Hematopoietic multipotent progenitor cell treated with erythropoietin and hydrocortisone succinate and interleukin-3 and kit ligand, for 15 days (in vitro differentiated cells): Measurements from ENCODE around the gene VEZT.
"Not testable (repeated sequence)": the region's sequence is repeated elsewhere in the genome, so short reads cannot be mapped to it uniquely, and the experiment has no call there.

Experiments
- DNase-seq: peaks from one replicate; pipeline ENCODE4 v3.0.0-alpha.2; 2015; ENCODE audit warnings: low spot score

VEZT gene

DNA sequence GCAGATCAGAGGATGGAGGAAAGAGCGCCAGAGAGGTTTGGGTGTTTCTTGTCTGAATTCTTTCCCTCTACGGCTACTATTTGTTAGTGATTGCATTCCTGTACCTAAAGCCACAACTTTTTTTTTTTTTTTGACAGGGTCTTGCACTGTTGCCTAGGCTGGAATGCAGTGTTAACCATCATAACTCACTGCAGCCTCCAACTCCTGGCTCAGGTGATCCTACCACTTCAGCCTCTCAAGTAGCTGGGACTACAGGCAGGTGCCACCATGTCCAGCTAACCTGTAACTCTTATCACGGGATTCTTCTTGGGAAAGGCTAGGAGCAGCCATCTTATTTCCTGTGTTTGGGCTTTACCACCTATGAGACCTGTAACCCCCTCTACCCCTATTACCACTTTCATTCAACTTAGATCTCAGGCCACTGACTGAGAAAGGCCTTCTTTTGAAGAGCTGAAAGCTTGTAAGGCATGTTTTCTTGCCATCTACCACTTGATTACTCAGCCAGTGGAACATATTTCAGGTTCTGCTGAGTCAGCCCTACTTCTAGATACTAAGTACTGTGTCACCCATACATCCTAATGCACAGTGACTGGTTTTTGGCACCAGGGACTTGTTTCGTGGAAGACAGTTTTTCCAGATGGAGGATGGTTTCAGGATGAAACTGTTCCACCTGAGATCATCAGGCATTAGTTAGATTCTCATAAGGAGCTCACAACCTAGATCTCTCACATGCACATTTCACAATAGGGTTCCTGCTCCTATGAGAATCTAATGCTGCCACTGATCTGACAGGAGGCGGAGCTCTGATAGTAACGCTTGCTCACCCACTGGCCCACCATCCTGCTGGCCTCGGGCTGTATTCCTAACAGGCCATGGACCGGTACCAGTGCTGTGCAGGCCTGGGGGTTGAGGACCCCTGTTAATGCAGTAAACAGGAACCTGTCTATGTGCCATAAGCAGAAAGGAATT is 6.9 kb downstream of the VEZT start:
- peak; percentile 78 for DNase-seq

DNA sequence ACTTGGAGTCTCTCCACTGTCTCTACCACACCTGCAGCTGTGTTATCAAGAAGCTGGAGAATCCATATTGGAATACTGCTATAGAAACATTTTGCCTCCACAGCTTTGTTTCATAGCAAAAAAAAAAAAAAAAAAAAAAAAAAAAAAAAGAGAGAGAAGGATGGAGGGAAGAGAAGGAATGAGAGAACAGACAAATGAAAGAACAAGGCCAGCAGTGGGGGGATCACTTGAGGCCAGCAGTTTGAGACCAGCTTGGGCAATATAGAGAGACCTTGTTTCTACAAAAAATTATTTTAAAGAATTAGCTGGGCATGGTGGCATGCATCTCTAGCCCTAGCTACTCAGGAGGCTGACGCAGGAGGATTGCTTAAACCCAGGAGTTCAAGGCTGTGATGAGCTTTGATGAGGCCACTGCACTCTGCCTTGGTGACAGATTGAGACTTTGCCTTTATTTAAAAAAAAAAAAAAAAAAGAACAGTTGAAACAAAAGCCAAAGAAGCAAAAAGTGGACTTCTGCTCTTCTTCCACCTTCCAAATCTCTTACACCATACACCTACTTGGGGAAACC is 8.1 kb downstream of the VEZT start:
- DNase-seq, result no peak

DNA sequence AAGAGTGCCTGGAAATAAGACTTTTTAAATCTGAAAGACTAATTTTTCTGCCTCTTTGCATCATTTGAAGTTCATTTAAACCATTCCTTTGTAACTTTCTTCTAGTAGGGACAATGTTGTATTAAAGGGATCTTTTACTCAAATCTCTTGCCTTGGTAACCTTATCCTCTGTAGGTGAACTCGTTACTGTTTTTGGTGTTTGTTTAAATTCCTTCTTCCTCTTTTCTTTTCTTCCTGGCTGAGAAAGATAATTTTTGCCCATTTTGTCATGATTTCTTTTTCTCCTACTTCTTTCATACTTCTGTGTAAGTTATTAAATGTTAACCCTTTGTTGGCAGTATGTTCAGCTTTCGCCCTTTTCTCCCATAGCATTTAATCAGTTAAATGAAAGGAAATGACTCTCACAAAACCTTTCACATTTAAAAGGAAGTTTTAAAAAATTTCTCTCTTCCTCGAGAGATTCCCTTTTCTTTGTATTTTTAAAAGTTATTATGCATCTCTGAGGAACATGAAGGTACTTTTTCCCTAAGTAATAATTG is 10.3 kb downstream of the VEZT start:
- no peak for DNase-seq

DNA sequence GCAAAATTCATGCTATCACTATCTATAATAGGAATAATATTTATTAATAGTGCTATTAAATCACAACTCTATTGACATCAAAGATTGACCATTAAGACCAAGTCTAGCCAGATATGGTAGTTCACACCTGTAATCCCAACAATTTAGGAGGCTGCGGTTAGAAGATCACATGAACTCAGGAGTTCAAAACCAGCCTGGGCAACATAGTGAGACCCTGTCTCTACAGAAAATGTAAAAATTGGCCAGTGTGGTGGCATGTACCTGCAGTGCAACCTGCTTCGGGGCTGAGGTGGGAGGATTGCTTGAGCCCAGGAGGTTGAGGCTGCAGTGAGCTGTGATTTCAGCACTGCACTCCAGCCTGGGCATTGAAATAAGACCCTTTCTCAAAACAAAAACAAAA is 11.0 kb downstream of the VEZT start:
- DNase-seq, result no peak

DNA sequence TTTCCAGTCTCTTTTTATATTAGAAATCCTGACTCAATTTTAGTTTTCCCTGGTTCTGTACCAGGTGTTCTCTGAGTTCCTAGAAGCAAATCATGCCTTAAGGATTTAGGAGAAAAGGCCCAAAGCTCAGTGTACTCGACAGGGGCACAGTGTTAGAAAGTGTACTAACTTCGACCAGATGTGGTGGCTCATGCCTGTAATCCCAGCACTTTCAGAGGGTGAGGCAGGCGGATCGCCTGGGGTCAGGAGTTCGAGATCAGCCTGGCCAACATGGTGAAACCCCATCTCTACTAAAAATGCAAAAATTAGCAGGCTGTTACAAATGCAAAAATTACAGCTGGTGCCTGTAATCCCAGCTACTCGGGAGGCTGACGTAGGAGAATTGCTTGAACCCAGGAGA is 12.0 kb downstream of the VEZT start:
- DNase-seq, result no peak

DNA sequence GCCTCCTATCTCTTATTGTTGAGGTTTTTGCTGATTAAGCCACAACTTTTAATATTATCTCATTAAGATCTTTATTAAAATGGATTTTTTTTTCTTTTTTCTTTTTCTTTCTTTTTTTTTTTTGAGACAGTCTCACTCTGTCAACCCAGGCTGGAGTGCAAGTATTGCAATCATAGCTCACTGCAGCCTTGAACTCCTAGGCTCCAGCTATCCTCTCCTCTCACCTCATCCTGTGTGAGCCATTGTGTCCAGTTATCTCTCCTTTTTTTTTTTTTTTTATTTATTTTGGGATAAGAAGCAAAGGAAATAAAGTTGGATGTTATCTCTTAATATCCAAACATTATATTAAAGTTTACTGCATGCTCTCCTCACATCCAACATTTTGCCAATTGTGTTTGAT is 12.7 kb downstream of the VEZT start:
- DNase-seq, result no peak

DNA sequence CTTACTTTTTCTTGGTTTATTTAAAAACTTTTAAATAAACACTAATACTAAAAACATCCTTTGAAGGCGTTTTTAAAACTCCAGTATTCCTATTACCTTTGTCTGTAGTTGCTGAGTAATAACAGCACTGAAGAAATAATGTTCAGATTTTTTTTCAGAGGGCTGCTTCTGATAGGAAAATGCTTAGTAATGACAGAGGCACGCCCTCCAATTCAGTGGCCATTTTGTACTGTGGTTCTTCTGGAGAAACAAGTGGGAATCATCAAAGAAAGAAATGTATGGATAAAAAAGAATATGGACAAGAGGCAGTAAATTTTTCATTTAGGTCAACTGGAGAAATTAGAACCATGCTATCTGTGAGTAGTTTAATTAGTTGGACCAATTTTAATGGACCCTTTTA is 13.6 kb downstream of the VEZT start:
- peak; percentile 63 for DNase-seq

DNA sequence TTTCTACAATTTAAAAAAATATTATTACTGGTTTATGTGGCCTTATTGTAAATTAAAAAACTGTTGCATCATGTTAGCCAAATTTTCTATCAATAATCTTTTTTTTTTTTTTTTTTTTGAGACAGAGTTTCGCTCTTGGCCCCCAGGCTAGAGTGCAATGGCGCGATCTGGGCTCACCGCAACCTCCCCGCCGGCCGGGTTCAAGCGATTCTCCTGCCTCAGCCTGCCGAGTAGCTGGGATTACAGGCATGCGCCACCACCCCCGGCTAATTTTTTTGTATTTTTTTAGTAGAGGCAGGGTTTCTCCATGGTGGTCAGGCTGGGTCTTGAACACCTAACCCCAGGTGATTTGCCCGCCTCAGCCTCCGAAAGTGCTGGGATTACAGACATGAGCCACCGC is 16.6 kb downstream of the VEZT start:
- not testable (repeated sequence) for DNase-seq

DNA sequence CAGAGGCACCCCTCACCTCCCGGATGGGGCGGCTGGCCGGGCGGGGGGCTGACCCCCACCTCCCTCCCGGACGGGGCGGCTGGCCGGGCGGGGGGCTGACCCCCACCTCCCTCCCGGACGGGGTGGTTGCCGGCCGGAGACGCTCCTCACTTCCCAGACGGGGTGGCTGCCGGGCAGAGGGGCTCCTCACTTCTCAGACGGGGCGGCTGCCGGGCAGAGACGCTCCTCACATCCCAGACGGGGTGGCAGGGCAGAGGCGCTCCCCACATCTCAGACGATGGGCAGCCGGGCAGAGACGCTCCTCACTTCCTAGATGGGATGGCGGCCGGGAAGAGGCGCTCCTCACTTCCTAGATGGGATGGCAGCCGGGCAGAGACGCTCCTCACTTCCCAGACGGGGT is 18.0 kb downstream of the VEZT start:
- not testable (repeated sequence) for DNase-seq

DNA sequence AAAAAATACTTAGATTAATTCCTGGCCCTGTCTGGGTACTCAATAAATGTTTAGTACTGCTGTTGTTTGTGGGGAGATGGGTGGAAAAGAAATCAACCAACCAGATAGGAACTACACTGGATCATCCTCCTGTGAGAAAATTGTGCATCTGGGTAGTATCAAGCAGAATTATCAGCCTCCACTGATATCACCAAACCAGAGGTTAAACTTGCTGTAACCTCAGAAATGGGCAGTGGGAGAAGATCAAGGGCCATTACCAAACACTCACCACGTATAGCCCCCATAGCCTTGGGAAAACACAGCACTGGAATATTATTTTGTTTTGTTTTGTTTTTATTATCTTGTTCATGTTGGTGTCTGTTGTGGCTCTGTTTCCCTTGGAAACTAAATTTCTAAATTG is 19.7 kb downstream of the VEZT start:
- no peak for DNase-seq

DNA sequence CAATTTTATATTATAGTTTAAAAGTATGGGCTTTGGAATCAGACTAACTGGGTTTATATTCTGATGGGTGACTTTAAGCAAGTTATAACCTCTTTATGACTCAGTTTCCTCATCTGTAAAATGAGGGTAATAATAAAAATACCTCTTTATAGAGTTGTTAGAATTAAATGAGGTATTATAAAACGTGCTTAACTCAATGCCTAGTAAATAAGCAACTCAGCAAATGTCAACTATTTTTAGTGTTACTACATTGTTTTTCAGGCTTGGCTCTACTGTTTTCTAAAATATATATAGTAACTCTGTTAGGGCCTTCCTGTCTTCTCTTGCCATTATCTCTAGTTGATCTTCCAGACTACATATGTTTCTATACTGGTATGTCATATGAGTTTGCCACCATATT is 20.5 kb downstream of the VEZT start:
- DNase-seq, result no peak

DNA sequence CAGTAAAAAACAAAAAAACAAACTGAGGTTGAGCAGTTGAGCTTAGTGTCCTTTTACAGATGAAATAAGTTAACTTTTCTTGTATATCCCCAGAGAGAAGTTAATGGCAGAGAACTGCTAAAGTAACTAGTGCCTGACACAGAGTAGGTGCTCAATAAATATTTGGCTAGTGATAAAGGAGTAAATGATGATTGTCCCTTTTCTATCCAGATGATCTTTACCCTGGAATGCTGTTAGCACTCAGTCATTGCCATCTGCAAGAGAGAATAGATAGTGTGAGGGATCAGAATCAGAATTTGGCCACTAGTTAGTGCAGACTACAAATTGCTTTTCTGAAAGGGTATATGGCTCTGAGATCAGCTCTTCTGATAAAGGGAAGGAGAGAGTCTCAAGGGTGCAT is 21.6 kb downstream of the VEZT start:
- DNase-seq, result no peak

DNA sequence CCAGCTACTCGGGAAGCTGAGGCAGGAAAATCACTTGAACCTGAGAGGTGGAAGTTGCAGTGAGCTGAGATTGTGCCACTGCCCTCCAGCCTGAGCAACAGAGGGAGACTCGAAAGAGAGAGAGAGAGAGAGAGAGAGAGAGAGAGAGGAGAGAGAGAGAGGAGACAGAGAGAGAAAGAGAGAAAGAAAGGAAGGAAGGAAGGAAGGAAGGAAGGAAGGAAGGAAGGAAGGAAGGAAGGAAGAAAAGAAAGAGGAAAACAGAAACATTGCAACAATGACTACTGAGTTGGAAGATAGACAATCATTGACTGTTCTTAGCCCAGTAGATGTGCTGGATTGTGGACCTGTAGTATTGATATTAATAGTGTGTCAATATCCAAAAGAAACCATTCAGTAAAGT is 22.2 kb downstream of the VEZT start:
- not testable (repeated sequence) for DNase-seq

DNA sequence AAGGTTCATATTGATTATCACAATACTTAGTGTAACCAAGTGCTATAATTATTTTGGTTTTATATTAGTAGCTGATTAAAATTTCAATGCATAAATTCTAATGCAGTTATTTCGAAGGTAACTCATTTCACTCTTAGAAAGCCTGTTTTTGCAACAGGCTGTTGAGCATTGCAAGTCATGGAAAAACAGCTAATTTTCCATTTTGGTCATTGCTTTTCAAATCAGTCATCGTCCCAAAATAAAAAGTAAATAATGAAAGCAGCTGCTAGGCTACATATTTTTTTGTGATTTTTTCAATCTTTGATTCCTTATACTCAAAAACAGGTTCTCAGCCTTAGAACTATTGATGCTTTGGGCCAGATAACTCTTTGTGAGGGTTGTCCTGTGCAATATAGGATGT is 22.9 kb downstream of the VEZT start:
- DNase-seq, result no peak

DNA sequence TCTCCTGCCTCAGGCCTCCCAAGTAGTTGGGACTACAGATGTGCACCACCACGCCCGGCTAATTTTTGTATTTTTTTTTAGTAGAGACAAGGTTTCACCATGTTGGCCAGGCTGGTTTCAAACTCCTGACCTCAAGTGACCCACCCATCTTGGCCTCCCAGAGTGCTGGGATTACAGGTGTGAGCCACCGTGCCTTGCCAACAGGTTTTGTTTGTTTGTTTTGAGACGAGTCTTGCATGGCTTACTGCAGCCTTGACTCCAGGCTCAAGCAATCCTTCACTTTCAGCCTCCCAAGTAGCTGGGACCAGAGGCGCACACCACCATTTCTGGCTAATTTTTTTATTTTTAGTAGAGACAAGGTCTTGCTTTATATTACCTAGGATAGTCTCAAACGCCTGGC is 23.5 kb downstream of the VEZT start:
- DNase-seq, result not testable (repeated sequence)

DNA sequence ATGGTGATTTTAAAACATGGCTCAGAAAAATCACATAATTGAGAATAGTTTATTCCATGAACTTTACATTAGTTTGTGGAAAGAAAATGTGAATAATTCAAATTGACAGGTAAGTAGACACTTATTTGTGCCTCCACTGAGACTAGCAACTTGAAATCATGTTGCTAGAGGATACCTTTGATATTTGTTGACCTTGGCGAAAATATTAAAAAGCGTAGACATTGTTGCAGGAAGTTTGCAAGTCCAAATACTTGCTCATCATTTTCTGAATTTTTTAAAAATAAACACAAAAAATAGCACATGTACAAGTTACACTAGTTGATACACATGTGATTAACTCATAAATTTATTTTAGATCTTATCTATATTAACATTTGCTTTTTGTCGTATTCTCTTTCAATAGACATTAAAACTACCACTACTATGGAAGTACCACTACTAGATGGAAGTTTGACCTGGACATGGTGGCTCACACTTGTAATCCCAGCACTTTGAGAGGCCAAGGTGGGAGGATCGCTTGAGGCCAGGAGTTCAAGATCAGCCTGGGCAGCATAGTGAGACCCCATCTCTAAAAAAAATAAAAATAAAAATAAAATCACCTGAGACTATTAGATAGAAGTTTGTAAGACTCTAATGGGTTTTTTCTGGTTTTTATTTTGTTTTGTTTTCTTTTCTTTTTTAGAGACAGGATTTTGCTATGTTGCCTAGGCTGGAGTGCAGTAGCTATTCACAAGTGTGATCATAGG is 24.3 kb downstream of the VEZT start:
- no peak for DNase-seq

DNA sequence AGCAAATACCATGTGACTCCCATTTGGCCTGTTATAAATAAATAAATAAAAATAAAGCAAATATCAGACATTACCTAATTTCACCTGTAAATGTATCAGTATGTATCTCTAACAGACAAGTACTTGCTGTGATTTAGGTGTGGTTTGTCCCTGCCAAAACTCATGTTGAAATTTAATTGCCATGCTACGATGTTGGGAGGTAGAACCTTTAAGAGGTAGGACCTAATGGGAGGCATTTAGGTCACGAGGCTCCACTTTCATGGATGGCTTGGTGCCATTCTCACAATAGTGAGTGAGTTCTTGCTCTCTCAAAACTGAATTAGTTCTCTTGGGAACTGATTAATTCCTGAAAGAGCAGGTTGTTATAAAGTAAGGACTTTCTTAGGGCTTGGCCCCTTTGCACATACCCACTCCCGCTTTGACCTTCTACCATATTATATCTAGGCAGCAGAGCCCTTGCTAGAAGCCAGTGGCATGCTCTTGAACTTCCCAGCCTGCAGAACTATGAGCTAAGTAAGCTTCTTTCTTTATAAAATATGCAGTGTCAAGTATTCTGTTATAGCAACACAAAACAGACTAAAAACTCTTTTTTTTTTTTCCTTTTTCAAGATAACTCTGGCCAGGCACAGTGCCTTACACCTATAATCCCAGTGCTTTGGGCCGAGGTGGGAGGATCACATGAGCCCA is 26.0 kb downstream of the VEZT start:
- DNase-seq, result no peak

DNA sequence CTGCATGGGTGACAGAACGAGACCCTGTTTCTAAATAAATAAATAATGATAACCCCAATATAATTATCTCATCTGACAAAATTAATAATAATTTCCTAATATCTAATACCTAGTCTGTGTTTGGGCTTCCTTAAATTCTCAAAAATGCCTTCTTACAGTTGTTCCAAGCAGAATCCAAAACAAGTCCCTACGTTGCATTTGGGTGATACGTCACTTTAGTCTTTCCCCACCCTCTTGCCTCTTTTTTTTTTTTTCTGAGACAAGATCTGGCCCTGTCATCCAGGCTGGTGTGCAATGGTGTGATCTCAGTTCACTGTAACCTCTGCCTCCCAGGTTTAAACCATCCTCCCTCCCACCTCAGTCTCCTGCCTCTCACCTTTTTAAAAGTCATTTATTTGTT is 26.7 kb downstream of the VEZT start:
- peak; percentile 70 for DNase-seq

DNA sequence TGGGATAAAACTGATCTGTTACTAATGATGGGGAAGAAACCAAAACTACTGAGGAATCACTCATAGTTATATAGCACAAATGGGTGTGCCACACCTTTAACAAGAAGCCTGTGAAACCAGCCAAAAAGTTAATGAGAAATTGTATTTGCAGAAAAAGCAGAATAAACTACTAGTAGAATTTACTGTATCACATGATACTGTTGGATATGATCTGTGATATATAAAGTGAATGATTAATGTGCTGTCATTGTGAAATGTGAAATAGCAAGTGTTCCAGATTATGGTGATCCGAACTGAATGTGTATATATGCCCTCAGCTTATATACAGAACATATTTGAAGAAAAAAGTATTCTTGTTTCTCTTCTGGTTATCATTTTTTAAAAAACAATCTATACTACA is 30.5 kb downstream of the VEZT start:
- no peak for DNase-seq

DNA sequence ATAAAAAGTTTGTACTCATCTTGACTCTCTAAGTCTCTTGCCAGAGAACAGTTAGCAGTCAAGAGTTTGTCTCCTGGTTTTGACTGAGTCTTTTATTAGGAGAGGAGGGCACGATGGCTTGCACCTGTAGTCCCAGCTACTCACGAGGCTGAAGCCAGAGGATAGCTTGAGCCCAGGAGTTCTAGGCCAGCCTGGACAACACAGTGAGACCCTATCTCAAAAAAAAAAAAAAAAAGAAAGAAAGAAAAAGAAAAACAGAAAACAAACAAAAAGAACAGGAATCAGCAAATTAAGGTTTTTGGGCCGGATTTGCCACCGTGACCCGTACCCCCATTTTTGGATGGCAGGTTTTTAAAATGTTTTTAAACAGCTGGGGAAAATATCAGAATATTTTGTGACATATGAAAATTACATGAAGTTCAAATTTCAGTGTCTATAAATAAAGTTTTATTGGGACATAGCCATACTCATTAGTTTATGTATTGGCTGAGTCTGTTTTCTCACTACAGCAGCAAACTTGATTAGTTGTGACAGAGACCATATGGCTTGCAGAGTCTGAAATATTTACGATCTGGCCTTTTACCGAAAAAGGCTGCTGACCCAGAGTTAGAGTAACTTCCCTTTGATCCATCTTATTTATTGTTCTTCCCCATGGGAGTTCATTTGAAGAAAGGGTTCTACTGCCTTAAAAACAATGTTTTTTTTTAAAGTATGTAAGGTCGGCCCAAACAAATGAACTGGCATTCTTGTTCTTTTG is 31.2 kb downstream of the VEZT start:
- DNase-seq, result no peak

DNA sequence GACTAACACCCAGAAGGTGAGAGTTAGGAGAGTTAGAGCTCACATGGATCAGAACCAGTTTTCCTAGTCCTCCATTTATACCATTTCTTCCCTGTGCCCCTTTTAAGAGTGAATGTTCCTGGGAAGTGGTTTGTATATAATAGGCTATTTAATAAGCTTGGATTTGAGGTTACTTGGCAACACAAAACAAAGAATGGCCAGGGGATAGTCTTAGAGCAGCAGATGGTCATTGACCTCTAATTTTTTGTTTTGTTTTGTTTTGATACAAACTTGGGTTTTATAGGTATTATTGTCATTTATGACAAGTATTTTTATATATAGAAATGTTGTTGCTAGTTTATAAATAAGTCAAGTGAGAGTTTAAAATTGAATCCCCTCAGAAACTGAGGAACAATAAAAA is 35.8 kb downstream of the VEZT start:
- no peak for DNase-seq
